IMR-90 (cell line): Measurements from ENCODE around the gene MUC20. TPM values are rescaled to one million over a fixed set of nuclear protein-coding genes. Genes with fewer than 3 reads are reported as not detected.
"Not testable (repeated sequence)": the region's sequence is repeated elsewhere in the genome, so short reads cannot be mapped to it uniquely, and the experiment has no call there.

Experiments
- ATAC-seq: fragments of 200-7000 bp; cut with Tn5 transposase; 2 replicates; pipeline ENCODE4 v1.9.1; 2020; ENCODE audit warnings: low read depth, mild to moderate bottlenecking, moderate library complexity
- BruUV-seq: library from RNA; stranded (reverse); fragments of 400-500 nt; replicated peaks from 2 replicates; lab custom pipeline; 2021; lab: Mats Ljungman, UMichigan
- CTCF ChIA-PET: fragments of 300-600 bp; formaldehyde crosslinking; extraction: SDS; loops from one replicate; lab custom pipeline; 2021; ENCODE audit warnings: antibody characterized with exemption; lab: Yijun Ruan, JAX
- POLR2A ChIA-PET: fragments of 300-600 bp; sonication (Branson Sonifier 250); formaldehyde crosslinking; loops from one replicate; lab custom pipeline; 2022; ENCODE audit warnings: antibody characterized with exemption; ENCODE audit not compliant: unreplicated experiment; lab: Charles Lee
- DNase-seq: peaks from one replicate; pipeline ENCODE4 v3.0.0; 2013
- H2AFZ ChIP-seq: replicated peaks from 2 replicates; pipeline ENCODE3; 2013; ENCODE audit warnings: low read length, mild to moderate bottlenecking; ENCODE audit not compliant: poor library complexity
- H2AK5ac ChIP-seq: 2 replicates; pipeline ENCODE4 v1.6.1; 2013; ENCODE audit warnings: low read depth, low read length, inconsistent platforms
- H2AK9ac ChIP-seq: replicated peaks from 2 replicates; pipeline ENCODE3; 2013; ENCODE audit warnings: mild to moderate bottlenecking, low read depth, low read length, moderate library complexity; ENCODE audit not compliant: poor library complexity
- H2BK120ac ChIP-seq: 2 replicates; pipeline ENCODE4 v1.6.1; 2013; ENCODE audit warnings: low read depth, low read length, inconsistent platforms
- H2BK15ac ChIP-seq: 3 replicates; pipeline ENCODE4 v1.6.1; 2013; ENCODE audit warnings: low read depth, low read length, inconsistent platforms
- H2BK20ac ChIP-seq: 2 replicates; pipeline ENCODE4 v1.6.1; 2013; ENCODE audit warnings: low read depth, mild to moderate bottlenecking, inconsistent platforms, low read length, moderate library complexity
- H2BK5ac ChIP-seq: 2 replicates; pipeline ENCODE4 v1.6.1; 2013; ENCODE audit warnings: mild to moderate bottlenecking, low read depth, low read length, inconsistent platforms; ENCODE audit not compliant: poor library complexity, severe bottlenecking
- H3K14ac ChIP-seq: replicated peaks from 2 replicates; pipeline ENCODE4 v1.6.1; 2013; ENCODE audit warnings: low read depth, low read length, inconsistent platforms
- H3K18ac ChIP-seq: 2 replicates; pipeline ENCODE4 v1.6.1; 2013; ENCODE audit warnings: low read depth, low read length, control low read depth
- H3K23ac ChIP-seq: 2 replicates; pipeline ENCODE4 v1.6.1; 2013; ENCODE audit warnings: low read depth, low read length, inconsistent platforms
- H3K27ac ChIP-seq: 2 replicates; pipeline ENCODE4 v1.5.1; 2013; ENCODE audit warnings: mild to moderate bottlenecking, control low read depth, low read length; ENCODE audit not compliant: insufficient read depth
- H3K27me3 ChIP-seq: 2 replicates; pipeline ENCODE4 v1.6.1; 2013; ENCODE audit warnings: low read length; ENCODE audit not compliant: control insufficient read depth, insufficient read depth
- H3K36me3 ChIP-seq: 2 replicates; pipeline ENCODE4 v1.6.1; 2013; ENCODE audit warnings: low read length, mixed read lengths; ENCODE audit not compliant: control insufficient read depth, insufficient read depth
- H3K4ac ChIP-seq: 2 replicates; pipeline ENCODE4 v1.6.1; 2013; ENCODE audit warnings: low read depth, low read length, inconsistent platforms
- H3K4me1 ChIP-seq: 2 replicates; pipeline ENCODE4 v1.6.1; 2013; ENCODE audit warnings: low read length, mixed read lengths; ENCODE audit not compliant: control insufficient read depth, insufficient read depth
- H3K4me2 ChIP-seq: 2 replicates; pipeline ENCODE4 v1.6.1; 2013; ENCODE audit warnings: low read depth, mild to moderate bottlenecking, control low read depth, low read length, moderate library complexity
- H3K4me3 ChIP-seq: 2 replicates; pipeline ENCODE4 v1.5.1; 2013; ENCODE audit warnings: low read depth, mild to moderate bottlenecking, control low read depth, low read length, moderate library complexity; ENCODE audit not compliant: insufficient read depth
- H3K56ac ChIP-seq: 2 replicates; pipeline ENCODE4 v1.6.1; 2013; ENCODE audit warnings: low read length, inconsistent platforms; ENCODE audit not compliant: insufficient read depth; ENCODE audit errors: extremely low read depth
- H3K79me1 ChIP-seq, 2 experiments: 2 replicates each; pipeline ENCODE4 v1.6.1; 2013; ENCODE audit warnings: low read length in 2 of 2, inconsistent platforms in 1 of 2, low read depth in 1 of 2
- H3K9ac ChIP-seq: 2 replicates; pipeline ENCODE4 v1.6.1; 2013; ENCODE audit warnings: low read depth, low read length, control low read depth
- H3K9me1 ChIP-seq: 2 replicates; pipeline ENCODE4 v1.6.1; 2013; ENCODE audit warnings: low read length, inconsistent platforms; ENCODE audit not compliant: insufficient read depth
- H3K9me3 ChIP-seq: 2 replicates; pipeline ENCODE4 v1.6.1; 2013; ENCODE audit warnings: low read length; ENCODE audit not compliant: control insufficient read depth, insufficient read depth
- H4K20me1 ChIP-seq: 2 replicates; pipeline ENCODE4 v1.6.1; 2013; ENCODE audit warnings: low read length, inconsistent platforms; ENCODE audit not compliant: insufficient read depth
- H4K5ac ChIP-seq: 2 replicates; pipeline ENCODE4 v1.6.1; 2013; ENCODE audit warnings: mild to moderate bottlenecking, low read depth, low read length, control low read depth
- H4K8ac ChIP-seq, 2 experiments: 2 replicates each; pipeline ENCODE4 v1.6.1; 2013; ENCODE audit warnings: low read depth in 2 of 2, low read length in 2 of 2, control low read depth in 1 of 2, inconsistent platforms in 1 of 2
- H4K91ac ChIP-seq: 2 replicates; pipeline ENCODE4 v1.6.1; 2013; ENCODE audit warnings: low read depth, low read length, inconsistent platforms; ENCODE audit not compliant: insufficient read depth
- WGBS, 2 experiments: methylation state at CpG; one replicate each; pipeline versions ENCODE4 v1.1.5 to v1.1.7; 2013; ENCODE audit warnings: missing lambda C conversion rate in 2 of 2; ENCODE audit not compliant: insufficient read length in 1 of 2; ENCODE audit errors: extremely low coverage in 2 of 2; 5-methylcytosine and 5-hydroxymethylcytosine counted together
- dilution Hi-C: fragments of 300-500 bp; cut with HindIII; formaldehyde crosslinking; loops from one replicate; pipeline ENCODE4 v1.14.3; 2018; ENCODE audit warnings: low sequenced_read_pairs; ENCODE audit not compliant: unreplicated experiment
- in situ Hi-C: fragments of 300-500 bp; cut with MboI; formaldehyde crosslinking; loops from 3 replicates; pipeline ENCODE4 v1.14.3; 2019; ENCODE audit warnings: low sequenced_read_pairs, inconsistent platforms, mixed read lengths
- intact Hi-C: fragments of 100-400 bp; cut with micrococcal nuclease; formaldehyde crosslinking; loops from 2 replicates; pipeline ENCODE4 v1.10.0; 2022
- polyA plus RNA-seq, 3 experiments: library from polyadenylated mRNA; depleted of rRNA; stranded (reverse); fragments of >200 nt; gene quantifications; 2 replicates each; pipeline ENCODE4 v1.2.3, GENCODE V29; 2012; ENCODE audit warnings: low replicate concordance in 1 of 3
- total RNA-seq: library from RNA; depleted of rRNA; stranded (reverse); fragments of >200 nt; gene quantifications from 2 replicates; pipeline ENCODE4 v1.2.3, GENCODE V29; 2012

The MUC20 gene
- total and polyA plus RNA-seq, 2 of the 4 experiments (the other 2 are of a cell fraction): 0.12 TPM; not detected in 1

- H3K18ac ChIP-seq, H4K8ac ChIP-seq, H3K4ac ChIP-seq, intact Hi-C loops, dilution Hi-C loops, BruUV-seq, H4K20me1 ChIP-seq, H3K27ac ChIP-seq, H4K5ac ChIP-seq, H3K14ac ChIP-seq, DNase-seq, CTCF ChIA-PET, H2BK5ac ChIP-seq, H3K9me3 ChIP-seq, ATAC-seq, H2AFZ ChIP-seq, H3K27me3 ChIP-seq, H2BK20ac ChIP-seq, H3K56ac ChIP-seq, H2BK120ac ChIP-seq, H2BK15ac ChIP-seq, H3K9ac ChIP-seq, H3K4me3 ChIP-seq, H3K4me2 ChIP-seq, H2AK9ac ChIP-seq, H3K23ac ChIP-seq, H2AK5ac ChIP-seq, POLR2A ChIA-PET, H4K91ac ChIP-seq: not testable (repeated sequence)
- Histone ChIP-seq H3K79me1 (peaks cover 0 to 16% of the 10 kb centered on the region in 2 experiments; a peak in 2 of 4 replicates), H3K9me1 (peaks cover 13% of the 10 kb centered on the region), H3K4me1 (peaks cover 20% of the 10 kb centered on the region), H3K36me3 (peaks cover 23% of the 10 kb centered on the region)
- 89% methylated on average over 1 of the region's 8 CpGs; no CpG with 5 or more reads in 1 of the 2 experiments for WGBS, 2 experiments
- in situ Hi-C loops: loop anchor here (25.0 kb wide), 1 partner anchor 268 kb away; no protein-coding TSS in a partner anchor
These were observed 26.3 kb upstream of the MUC20 start for GRCh38 chr3:195694217-195695076.
